Trophoblast cell (in vitro differentiated cells and primary cell): ENCODE results near the gene MOGAT1.
"Not testable (repeated sequence)": the region's sequence is repeated elsewhere in the genome, so short reads cannot be mapped to it uniquely, and the experiment has no call there.

Experiments
- DNase-seq, 2 donors: peaks; one replicate each; pipeline ENCODE4 v3.0.0-alpha.2; 2016
- H2AFZ ChIP-seq: 2 replicates; pipeline ENCODE4 v1.6.1; 2013; ENCODE audit warnings: low read length, moderate library complexity, mild to moderate bottlenecking; ENCODE audit not compliant: insufficient read depth, poor library complexity
- H2AK5ac ChIP-seq: 2 replicates; pipeline ENCODE4 v1.6.1; 2013; ENCODE audit warnings: mild to moderate bottlenecking, low read length
- H2BK120ac ChIP-seq: 2 replicates; pipeline ENCODE4 v1.6.1; 2013; ENCODE audit warnings: low read length, mild to moderate bottlenecking, moderate library complexity; ENCODE audit not compliant: insufficient read depth, poor library complexity
- H2BK12ac ChIP-seq: 2 replicates; pipeline ENCODE4 v1.6.1; 2013; ENCODE audit warnings: mild to moderate bottlenecking, low read length, moderate library complexity
- H2BK5ac ChIP-seq: 2 replicates; pipeline ENCODE4 v1.6.1; 2013; ENCODE audit warnings: low read length, low read depth, moderate library complexity, mild to moderate bottlenecking; ENCODE audit not compliant: poor library complexity
- H3K14ac ChIP-seq: 2 replicates; pipeline ENCODE4 v1.6.1; 2013; ENCODE audit warnings: mild to moderate bottlenecking, low read length
- H3K18ac ChIP-seq: 2 replicates; pipeline ENCODE4 v1.6.1; 2013; ENCODE audit warnings: mild to moderate bottlenecking, low read length
- H3K23ac ChIP-seq: 2 replicates; pipeline ENCODE4 v1.6.1; 2013; ENCODE audit warnings: low read length
- H3K27ac ChIP-seq: 2 replicates; pipeline ENCODE4 v1.5.1; 2013; ENCODE audit warnings: low read depth, mild to moderate bottlenecking, inconsistent platforms, low read length, moderate library complexity
- H3K27me3 ChIP-seq: 2 replicates; pipeline ENCODE4 v1.6.1; 2013; ENCODE audit warnings: inconsistent platforms, mild to moderate bottlenecking, low read length, moderate library complexity; ENCODE audit not compliant: insufficient read depth
- H3K36me3 ChIP-seq, 2 experiments: 1 replicate in 1 of 2; 2 replicates in 1 of 2; pipeline ENCODE4 v1.6.1; 2013; ENCODE audit warnings: low read length in 2 of 2, mild to moderate bottlenecking in 2 of 2, moderate library complexity in 1 of 2; ENCODE audit not compliant: insufficient read depth in 2 of 2, control insufficient read depth in 1 of 2
- H3K4ac ChIP-seq: 2 replicates; pipeline ENCODE4 v1.6.1; 2013; ENCODE audit warnings: low read depth, mild to moderate bottlenecking, low read length, moderate library complexity
- H3K4me1 ChIP-seq, 2 experiments: 1 replicate in 1 of 2; 2 replicates in 1 of 2; pipeline ENCODE4 v1.6.1; 2013; ENCODE audit warnings: low read length in 2 of 2, mild to moderate bottlenecking in 2 of 2, moderate library complexity in 1 of 2; ENCODE audit not compliant: insufficient read depth in 2 of 2, control insufficient read depth in 1 of 2
- H3K4me2 ChIP-seq: 2 replicates; pipeline ENCODE4 v1.6.1; 2013; ENCODE audit warnings: inconsistent platforms, mild to moderate bottlenecking, low read length, moderate library complexity
- H3K4me3 ChIP-seq: 2 replicates; pipeline ENCODE4 v1.5.1; 2013; ENCODE audit warnings: mild to moderate bottlenecking, low read depth, low read length, inconsistent platforms
- H3K79me1 ChIP-seq: one replicate; pipeline ENCODE4 v1.6.1; 2013; ENCODE audit warnings: low read length
- H3K79me2 ChIP-seq: 2 replicates; pipeline ENCODE4 v1.6.1; 2013; ENCODE audit warnings: low read length, mild to moderate bottlenecking; ENCODE audit not compliant: control insufficient read depth, insufficient read depth, poor library complexity
- H3K9ac ChIP-seq: 2 replicates; pipeline ENCODE4 v1.6.1; 2013; ENCODE audit warnings: mild to moderate bottlenecking, low read length
- H3K9me3 ChIP-seq: 2 replicates; pipeline ENCODE4 v1.6.1; 2013; ENCODE audit warnings: low read depth, mild to moderate bottlenecking, control low read depth, inconsistent platforms, low read length; ENCODE audit not compliant: insufficient read depth
- H4K12ac ChIP-seq: 2 replicates; pipeline ENCODE4 v1.6.1; 2013; ENCODE audit warnings: low read depth, mild to moderate bottlenecking, low read length, moderate library complexity
- H4K8ac ChIP-seq: 2 replicates; pipeline ENCODE4 v1.6.1; 2013; ENCODE audit warnings: low read depth, mild to moderate bottlenecking, low read length, moderate library complexity
- H4K91ac ChIP-seq: one replicate; pipeline ENCODE4 v1.6.1; 2013; ENCODE audit warnings: low read depth, mild to moderate bottlenecking, low read length, moderate library complexity
- WGBS: extraction: QIAGEN DNeasy Blood & Tissue Kit; methylation state at CpG from one replicate; pipeline ENCODE4 v1.1.7; 2013; ENCODE audit warnings: missing lambda C conversion rate; ENCODE audit not compliant: insufficient read length, insufficient coverage; ENCODE audit errors: extremely low coverage; 5-methylcytosine and 5-hydroxymethylcytosine counted together

Gene MOGAT1

DNA sequence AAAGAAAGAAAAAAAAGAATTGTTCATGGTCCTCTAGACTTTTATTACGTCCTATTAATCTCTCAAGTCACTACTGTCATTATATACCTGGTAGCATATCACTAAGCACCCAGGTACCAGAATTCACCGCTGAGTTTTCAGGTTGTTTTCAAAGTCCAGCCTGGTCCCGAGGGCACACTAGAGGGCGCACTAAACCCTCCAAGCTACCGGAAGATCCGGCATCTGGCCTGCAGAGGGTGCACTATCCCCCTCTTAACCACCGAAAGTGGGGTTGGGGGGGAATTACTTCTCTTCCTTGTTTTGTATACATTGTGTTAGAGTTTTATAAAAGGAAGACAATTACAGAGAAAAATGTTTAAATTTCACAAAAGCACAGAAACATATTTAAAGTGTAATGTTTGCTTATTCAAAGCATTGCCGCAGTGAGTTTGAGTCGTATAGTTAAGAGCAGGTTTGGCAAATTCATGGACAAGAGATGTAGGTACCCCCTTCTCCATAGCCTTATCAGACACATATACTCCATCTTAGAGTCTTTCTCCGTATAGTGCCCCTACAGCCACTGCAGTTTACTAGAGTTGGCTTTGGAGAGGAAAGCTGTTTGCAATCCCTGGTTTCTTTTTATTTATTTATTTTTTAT, 19.2 kb downstream of the MOGAT1 start:
- Histone ChIP-seq H2AFZ (no peak overlapping the region), H3K36me3 (no peaks in the 10 kb centered on the region), H2BK5ac (no peak overlapping the region), H3K79me1 (no peaks in the 10 kb centered on the region), H3K4ac (no peak overlapping the region), H3K18ac (no peak overlapping the region), H3K23ac (no peak overlapping the region), H3K79me2 (no peaks in the 10 kb centered on the region), H2AK5ac (no peak overlapping the region), H2BK120ac (no peak overlapping the region), H3K27ac (no peak overlapping the region), H4K8ac (no peak overlapping the region), H2BK12ac (no peak overlapping the region), H3K4me3 (no peak overlapping the region), H3K14ac (no peak overlapping the region), H3K4me2 (no peak overlapping the region), H3K27me3 (no peaks in the 10 kb centered on the region), H4K12ac (no peak overlapping the region), H3K9me3 (no peaks in the 10 kb centered on the region), H4K91ac (no peak overlapping the region), H3K4me1 (no peaks in the 10 kb centered on the region), H3K9ac (no peak overlapping the region)
- DNase-seq = peak; percentile 66 to 89
- no CpG with 5 or more reads among the region's 10 CpGs for WGBS

DNA sequence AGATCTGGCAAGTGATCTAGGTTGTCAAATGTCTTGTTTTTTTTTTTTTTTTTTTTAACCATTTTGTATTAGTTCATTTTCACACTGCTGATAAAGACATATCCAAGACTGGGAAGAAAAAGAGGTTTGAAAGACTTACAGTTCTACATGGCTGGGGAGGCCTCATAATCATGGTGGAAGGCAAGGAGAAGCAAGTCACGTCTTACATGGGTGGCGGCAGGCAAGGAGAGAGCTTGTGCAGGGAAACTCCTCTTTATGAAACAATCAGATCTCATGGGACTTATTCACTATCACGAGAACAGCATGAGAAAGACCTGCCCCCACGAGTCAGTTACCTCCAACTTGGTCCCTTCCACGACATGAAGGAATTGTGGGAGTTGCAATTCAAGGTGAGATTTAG, 22.0 kb downstream of the MOGAT1 start:
- no CpG with 5 or more reads among the region's 5 CpGs for WGBS
- H3K4me2 ChIP-seq, H2AFZ ChIP-seq: not testable (repeated sequence)

DNA sequence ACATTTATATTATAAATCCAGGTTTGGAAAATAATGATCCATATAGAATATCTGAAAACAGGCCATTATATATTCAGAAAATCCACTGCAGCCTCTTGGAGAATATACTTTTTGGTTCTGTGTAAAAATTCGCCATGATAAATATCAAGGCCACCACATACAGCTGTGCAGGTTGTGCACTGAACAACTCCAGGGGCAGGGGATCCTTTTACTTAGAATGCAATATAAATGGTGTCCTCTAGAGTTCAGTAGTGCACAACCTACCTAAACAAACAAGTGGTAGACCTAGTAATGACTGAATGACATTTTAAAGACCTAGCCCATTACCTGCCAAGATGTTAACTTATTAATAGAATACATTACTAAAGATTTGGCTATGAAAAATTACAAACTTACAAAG, 22.4 kb downstream of the MOGAT1 start:
- Histone ChIP-seq H2BK120ac (no peak overlapping the region), H2AK5ac (no peak overlapping the region), H2AFZ (no peak overlapping the region), H3K14ac (no peak overlapping the region), H3K4me3 (no peak overlapping the region), H3K4me2 (no peak overlapping the region), H4K91ac (no peak overlapping the region), H3K79me1 (no peaks in the 10 kb centered on the region), H3K79me2 (no peaks in the 10 kb centered on the region), H3K27ac (no peak overlapping the region), H3K9me3 (no peaks in the 10 kb centered on the region), H3K4me1 (no peaks in the 10 kb centered on the region), H4K8ac (no peak overlapping the region), H3K18ac (no peak overlapping the region), H3K36me3 (no peaks in the 10 kb centered on the region), H4K12ac (no peak overlapping the region), H3K4ac (no peak overlapping the region), H2BK12ac (no peak overlapping the region), H3K9ac (no peak overlapping the region), H2BK5ac (no peak overlapping the region), H3K23ac (no peak overlapping the region), H3K27me3 (no peaks in the 10 kb centered on the region)
- DNase-seq = peak in 1 of 2 donors; percentile 56
- WGBS = no CpG with 5 or more reads among the region's 1 CpG

More for the DNA sequence above, 22.0 kb downstream of the MOGAT1 start:
- not testable (repeated sequence) for H3K4ac ChIP-seq, H3K4me1 ChIP-seq, H3K4me3 ChIP-seq, H2BK120ac ChIP-seq, H3K14ac ChIP-seq, H2AK5ac ChIP-seq, H4K91ac ChIP-seq, H2BK5ac ChIP-seq, H4K8ac ChIP-seq, H3K9ac ChIP-seq, H3K9me3 ChIP-seq, H3K79me1 ChIP-seq, H3K23ac ChIP-seq, H3K79me2 ChIP-seq, H3K27me3 ChIP-seq, H3K36me3 ChIP-seq, H4K12ac ChIP-seq, H3K27ac ChIP-seq, DNase-seq, H3K18ac ChIP-seq
- H2BK12ac ChIP-seq = peak overlapping the region; percentile 62

DNA sequence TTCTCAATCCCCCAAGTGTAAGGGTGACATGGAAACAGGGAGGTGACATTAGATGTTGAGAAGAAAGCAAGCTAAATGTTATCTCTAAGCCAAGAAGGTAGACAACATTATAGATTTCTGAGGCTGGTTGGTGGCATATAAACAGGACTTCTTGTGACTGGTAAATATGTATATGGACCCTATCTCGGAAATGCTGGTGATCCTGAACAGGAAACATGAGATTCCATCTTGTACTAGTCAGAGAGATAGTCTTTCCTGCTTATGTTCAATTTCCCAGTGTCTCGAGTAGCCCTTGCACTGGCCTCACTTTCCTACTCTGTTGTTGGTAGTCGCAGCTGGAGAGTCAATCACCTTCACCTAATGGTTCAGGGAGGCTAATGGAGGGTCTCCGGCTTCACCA, 26.8 kb downstream of the MOGAT1 start:
- no CpG with 5 or more reads among the region's 4 CpGs for WGBS
- Histone ChIP-seq H3K18ac (no peak overlapping the region), H3K9me3 (no peaks in the 10 kb centered on the region), H2BK12ac (no peak overlapping the region), H4K12ac (no peak overlapping the region), H3K36me3 (no peaks in the 10 kb centered on the region), H2BK120ac (no peak overlapping the region), H3K4me2 (no peak overlapping the region), H3K4me3 (no peak overlapping the region), H3K79me2 (no peaks in the 10 kb centered on the region), H4K8ac (no peak overlapping the region), H3K79me1 (no peaks in the 10 kb centered on the region), H4K91ac (no peak overlapping the region), H2AK5ac (no peak overlapping the region), H3K14ac (no peak overlapping the region), H3K23ac (no peak overlapping the region), H3K9ac (no peak overlapping the region), H3K4me1 (no peaks in the 10 kb centered on the region), H2AFZ (no peak overlapping the region), H3K4ac (no peak overlapping the region), H2BK5ac (no peak overlapping the region), H3K27me3 (no peaks in the 10 kb centered on the region), H3K27ac (no peak overlapping the region)
- no peak for DNase-seq
